Rectal smooth muscle tissue (tissue), 1 donor: ENCODE measurements around the gene NR2C2AP.
"Not testable (repeated sequence)": the region's sequence is repeated elsewhere in the genome, so short reads cannot be mapped to it uniquely, and the experiment has no call there.

Experiments used
- H3K27ac ChIP-seq: one replicate; pipeline ENCODE4 v1.7.0; 2013; ENCODE audit warnings: low read depth, low read length, inconsistent platforms
- H3K27me3 ChIP-seq: one replicate; pipeline ENCODE4 v1.7.0; 2013; ENCODE audit warnings: low read length; ENCODE audit not compliant: control insufficient read depth, insufficient read depth
- H3K36me3 ChIP-seq: one replicate; pipeline ENCODE4 v1.7.0; 2013; ENCODE audit warnings: low read length; ENCODE audit not compliant: control insufficient read depth, insufficient read depth
- H3K4me1 ChIP-seq: one replicate; pipeline ENCODE4 v1.7.0; 2013; ENCODE audit warnings: low read length; ENCODE audit not compliant: control insufficient read depth, insufficient read depth
- H3K4me3 ChIP-seq: one replicate; pipeline ENCODE4 v1.7.0; 2013; ENCODE audit warnings: low read length
- H3K9ac ChIP-seq: one replicate; pipeline ENCODE4 v1.7.0; 2013; ENCODE audit warnings: low read length

NR2C2AP gene

DNA sequence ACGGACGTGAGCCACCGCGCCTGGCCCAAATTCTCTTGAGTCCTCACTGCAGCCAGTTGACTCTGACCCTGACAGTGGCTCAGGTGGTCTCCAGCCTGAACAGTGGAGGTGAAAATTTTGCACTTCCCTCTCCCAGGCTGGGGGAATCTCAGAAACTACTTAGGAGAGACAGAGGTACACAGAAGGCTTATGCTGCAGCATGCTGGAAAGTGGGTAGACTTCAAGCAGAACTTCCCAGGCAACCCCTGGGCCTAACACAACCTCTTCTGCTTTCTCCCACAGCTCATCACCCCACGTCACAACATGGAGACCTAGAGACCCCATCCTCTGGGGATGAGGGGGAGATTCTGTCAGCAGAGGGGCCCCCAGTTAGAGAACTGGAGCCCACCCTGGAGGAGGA lies 23.0 kb upstream of the NR2C2AP start:
- Histone ChIP-seq H3K4me1 (no peaks in the 10 kb centered on the region), H3K4me3 (no peak overlapping the region), H3K36me3 (no peaks in the 10 kb centered on the region), H3K27me3 (peaks cover 12% of the 10 kb centered on the region), H3K27ac (no peak overlapping the region), H3K9ac (no peak overlapping the region)

DNA sequence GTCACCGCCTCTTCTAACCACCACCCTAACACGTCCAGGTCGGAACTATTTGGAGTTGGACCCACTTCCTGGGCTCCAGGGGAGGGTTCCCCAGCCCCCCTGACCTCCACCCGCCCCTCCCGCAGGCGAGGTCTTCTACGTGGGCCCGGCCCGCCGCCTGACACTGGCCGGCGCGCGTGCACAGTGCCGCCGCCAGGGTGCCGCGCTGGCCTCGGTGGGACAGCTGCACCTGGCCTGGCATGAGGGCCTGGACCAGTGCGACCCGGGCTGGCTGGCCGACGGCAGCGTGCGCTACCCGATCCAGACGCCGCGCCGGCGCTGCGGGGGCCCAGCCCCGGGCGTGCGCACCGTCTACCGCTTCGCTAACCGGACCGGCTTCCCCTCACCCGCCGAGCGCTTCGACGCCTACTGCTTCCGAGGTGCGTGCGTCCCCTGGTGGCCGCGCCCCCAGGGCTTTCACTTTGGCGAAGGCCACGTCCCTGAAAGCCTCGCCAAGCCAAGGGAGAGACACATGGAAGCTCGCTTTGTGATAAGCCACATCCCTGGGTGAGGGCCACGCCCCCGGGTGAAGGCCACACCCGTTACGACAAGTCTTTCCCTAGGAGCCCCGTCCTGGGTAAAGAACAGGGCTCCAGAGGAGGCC lies 21.8 kb upstream of the NR2C2AP start:
- no peaks in the 10 kb centered on the region for H3K36me3 ChIP-seq
- H3K4me1 ChIP-seq, result no peaks in the 10 kb centered on the region
- no peak overlapping the region for H3K9ac ChIP-seq
- peak overlapping the region; percentile 65 for H3K4me3 ChIP-seq
- H3K27me3 ChIP-seq, result peaks cover 12% of the 10 kb centered on the region
- no peak overlapping the region for H3K27ac ChIP-seq

GRCh38 chr19:19224150-19224851 lies 21.1 kb upstream of the NR2C2AP start:
- Histone ChIP-seq H3K27ac (no peak overlapping the region), H3K4me3 (peak overlapping the region; percentile 65), H3K4me1 (no peaks in the 10 kb centered on the region), H3K27me3 (peaks cover 12% of the 10 kb centered on the region), H3K36me3 (no peaks in the 10 kb centered on the region), H3K9ac (no peak overlapping the region)

DNA sequence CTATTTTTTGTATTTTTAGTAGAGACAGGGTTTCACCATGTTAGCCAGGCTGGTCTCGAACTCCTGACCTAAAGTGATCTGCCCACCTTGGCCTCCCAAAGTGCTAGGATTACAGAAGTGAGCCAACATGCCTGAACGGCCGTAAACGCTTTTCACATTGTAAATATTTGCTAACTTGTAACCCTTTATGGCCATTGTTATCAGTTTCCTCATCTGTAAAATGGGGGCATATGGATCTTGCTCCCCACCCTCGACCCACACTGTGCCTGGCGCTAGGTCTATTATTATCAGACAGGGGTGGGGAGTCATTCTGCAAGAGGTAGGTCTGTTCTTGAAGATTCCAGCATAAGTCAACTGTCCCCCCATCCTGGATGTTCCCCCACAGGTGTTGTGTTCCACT lies 20.4 kb upstream of the NR2C2AP start:
- no peak overlapping the region for H3K4me3 ChIP-seq
- H3K4me1 ChIP-seq, result no peaks in the 10 kb centered on the region
- no peak overlapping the region for H3K9ac ChIP-seq
- H3K27ac ChIP-seq, result no peak overlapping the region
- H3K36me3 ChIP-seq, result no peaks in the 10 kb centered on the region
- peaks cover 12% of the 10 kb centered on the region for H3K27me3 ChIP-seq

- no peak overlapping the region for H3K9ac ChIP-seq
- H3K36me3 ChIP-seq, result no peaks in the 10 kb centered on the region
- no peak overlapping the region for H3K4me3 ChIP-seq
- H3K4me1 ChIP-seq, result no peaks in the 10 kb centered on the region
- peaks cover 12% of the 10 kb centered on the region for H3K27me3 ChIP-seq
- no peak overlapping the region for H3K27ac ChIP-seq
Observed at GRCh38 chr19:19223060-19223459, 19.8 kb upstream of the NR2C2AP start.

GRCh38 chr19:19221000-19221399 lies 17.8 kb upstream of the NR2C2AP start:
- H3K4me3 ChIP-seq, H3K4me1 ChIP-seq, H3K9ac ChIP-seq, H3K27ac ChIP-seq, H3K27me3 ChIP-seq, H3K36me3 ChIP-seq: not testable (repeated sequence)

GRCh38 chr19:19218911-19219310 lies 15.7 kb upstream of the NR2C2AP start:
- Histone ChIP-seq H3K27me3 (no peaks in the 10 kb centered on the region), H3K4me3 (no peak overlapping the region), H3K4me1 (no peaks in the 10 kb centered on the region), H3K36me3 (no peaks in the 10 kb centered on the region), H3K9ac (no peak overlapping the region), H3K27ac (no peak overlapping the region)

- Histone ChIP-seq H3K4me1 (no peaks in the 10 kb centered on the region), H3K27me3 (peaks cover 9% of the 10 kb centered on the region), H3K36me3 (no peaks in the 10 kb centered on the region), H3K9ac (no peak overlapping the region), H3K4me3 (no peak overlapping the region), H3K27ac (no peak overlapping the region)
Observed at GRCh38 chr19:19217099-19217498, 13.9 kb upstream of the NR2C2AP start.

- H3K4me3 ChIP-seq, result no peak overlapping the region
Observed at GRCh38 chr19:19215792-19216191, 12.6 kb upstream of the NR2C2AP start.

DNA sequence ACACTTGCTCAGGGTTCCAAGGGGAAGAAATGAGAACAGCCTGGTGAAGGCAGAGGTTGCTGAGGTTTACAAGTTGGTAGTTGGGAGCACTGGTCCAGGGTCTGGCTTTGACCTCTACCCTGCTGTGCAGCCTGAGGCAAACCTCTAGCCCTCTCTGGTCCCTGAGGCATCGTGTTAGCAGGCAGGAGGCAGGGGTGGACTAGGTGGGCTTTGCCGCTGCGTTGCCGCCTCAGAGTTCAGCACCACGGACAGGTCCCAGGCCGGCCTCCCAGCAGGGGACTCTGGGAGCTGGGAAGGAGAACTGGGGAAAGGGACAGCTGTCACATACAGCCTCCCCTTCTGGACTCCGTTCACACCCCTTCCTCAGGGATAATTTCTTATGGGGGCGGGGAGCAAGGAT lies 11.7 kb upstream of the NR2C2AP start:
- H3K4me3 ChIP-seq, result no peak overlapping the region

More at GRCh38 chr19:19215792-19216191, 12.6 kb upstream of the NR2C2AP start:
- peaks cover 17% of the 10 kb centered on the region for H3K27me3 ChIP-seq
- no peaks in the 10 kb centered on the region for H3K36me3 ChIP-seq
- H3K4me1 ChIP-seq, result no peaks in the 10 kb centered on the region
- no peak overlapping the region for H3K27ac ChIP-seq
- H3K9ac ChIP-seq, result no peak overlapping the region

DNA sequence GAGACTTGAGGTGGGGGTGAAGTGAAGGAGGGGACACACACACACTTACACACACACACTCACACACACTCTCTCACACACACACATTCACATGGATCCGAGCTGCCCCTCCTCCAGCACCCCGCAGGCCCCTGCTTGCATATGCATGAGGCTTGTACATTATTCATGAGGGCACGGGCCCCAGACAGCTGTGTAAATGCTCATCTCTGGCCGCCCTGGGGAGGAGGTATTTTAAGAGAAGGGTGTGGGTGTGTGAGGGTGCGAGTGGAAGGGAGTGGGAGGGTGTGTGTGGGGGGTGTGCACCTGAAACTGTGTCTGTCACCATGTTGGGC lies 10.9 kb upstream of the NR2C2AP start:
- Histone ChIP-seq H3K4me1 (no peaks in the 10 kb centered on the region), H3K27me3 (peaks cover 17% of the 10 kb centered on the region), H3K9ac (no peak overlapping the region), H3K4me3 (no peak overlapping the region), H3K36me3 (no peaks in the 10 kb centered on the region), H3K27ac (no peak overlapping the region)

More for the DNA sequence above, 11.7 kb upstream of the NR2C2AP start:
- H3K27ac ChIP-seq, result no peak overlapping the region
- no peak overlapping the region for H3K9ac ChIP-seq
- H3K27me3 ChIP-seq, result peaks cover 17% of the 10 kb centered on the region
- no peaks in the 10 kb centered on the region for H3K36me3 ChIP-seq
- no peaks in the 10 kb centered on the region for H3K4me1 ChIP-seq

GRCh38 chr19:19213426-19214158 lies 10.4 kb upstream of the NR2C2AP start:
- H3K4me1 ChIP-seq, result no peaks in the 10 kb centered on the region
- H3K36me3 ChIP-seq, result no peaks in the 10 kb centered on the region
- H3K27ac ChIP-seq, result no peak overlapping the region
- H3K9ac ChIP-seq, result no peak overlapping the region
- no peak overlapping the region for H3K4me3 ChIP-seq
- peaks cover 17% of the 10 kb centered on the region for H3K27me3 ChIP-seq
